Panc1 (cell line): Measurements from ENCODE around the gene TMC3.

Experiments used
- POLR2AphosphoS5 ChIP-seq: IDR thresholded peaks from 2 replicates; pipeline ENCODE4 v1.6.1; 2012; ENCODE audit warnings: mild to moderate bottlenecking, low read depth, low read length, moderate library complexity
- SIN3A ChIP-seq: IDR thresholded peaks from 2 replicates; pipeline ENCODE4 v1.6.1; 2012; ENCODE audit warnings: low read depth, mild to moderate bottlenecking, low read length, moderate library complexity, borderline replicate concordance; ENCODE audit not compliant: insufficient read depth
- TCF7L2 ChIP-seq: IDR thresholded peaks from 2 replicates; pipeline ENCODE4 v1.6.1; 2011; ENCODE audit warnings: mild to moderate bottlenecking, low read depth, low read length, inconsistent platforms
- TF ChIP-seq, protein P1 (sequence below): fragments of 450-650 bp; IDR thresholded peaks from 2 replicates; pipeline ENCODE4 v1.5.1; 2017; ENCODE audit warnings: mild to moderate bottlenecking
- TF ChIP-seq, protein P2 (sequence below), 2 experiments: IDR thresholded peaks; 2 replicates each; pipeline ENCODE4 v1.6.1; 2011 to 2012; ENCODE audit warnings: low read depth in 2 of 2, control low read depth in 1 of 2, low read length in 1 of 2, mild to moderate bottlenecking in 1 of 2, moderate library complexity in 1 of 2; ENCODE audit not compliant: insufficient read depth in 1 of 2

- TF ChIP-seq, protein P1, sequence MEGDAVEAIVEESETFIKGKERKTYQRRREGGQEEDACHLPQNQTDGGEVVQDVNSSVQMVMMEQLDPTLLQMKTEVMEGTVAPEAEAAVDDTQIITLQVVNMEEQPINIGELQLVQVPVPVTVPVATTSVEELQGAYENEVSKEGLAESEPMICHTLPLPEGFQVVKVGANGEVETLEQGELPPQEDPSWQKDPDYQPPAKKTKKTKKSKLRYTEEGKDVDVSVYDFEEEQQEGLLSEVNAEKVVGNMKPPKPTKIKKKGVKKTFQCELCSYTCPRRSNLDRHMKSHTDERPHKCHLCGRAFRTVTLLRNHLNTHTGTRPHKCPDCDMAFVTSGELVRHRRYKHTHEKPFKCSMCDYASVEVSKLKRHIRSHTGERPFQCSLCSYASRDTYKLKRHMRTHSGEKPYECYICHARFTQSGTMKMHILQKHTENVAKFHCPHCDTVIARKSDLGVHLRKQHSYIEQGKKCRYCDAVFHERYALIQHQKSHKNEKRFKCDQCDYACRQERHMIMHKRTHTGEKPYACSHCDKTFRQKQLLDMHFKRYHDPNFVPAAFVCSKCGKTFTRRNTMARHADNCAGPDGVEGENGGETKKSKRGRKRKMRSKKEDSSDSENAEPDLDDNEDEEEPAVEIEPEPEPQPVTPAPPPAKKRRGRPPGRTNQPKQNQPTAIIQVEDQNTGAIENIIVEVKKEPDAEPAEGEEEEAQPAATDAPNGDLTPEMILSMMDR, result no peak
- TF ChIP-seq, protein P2, sequence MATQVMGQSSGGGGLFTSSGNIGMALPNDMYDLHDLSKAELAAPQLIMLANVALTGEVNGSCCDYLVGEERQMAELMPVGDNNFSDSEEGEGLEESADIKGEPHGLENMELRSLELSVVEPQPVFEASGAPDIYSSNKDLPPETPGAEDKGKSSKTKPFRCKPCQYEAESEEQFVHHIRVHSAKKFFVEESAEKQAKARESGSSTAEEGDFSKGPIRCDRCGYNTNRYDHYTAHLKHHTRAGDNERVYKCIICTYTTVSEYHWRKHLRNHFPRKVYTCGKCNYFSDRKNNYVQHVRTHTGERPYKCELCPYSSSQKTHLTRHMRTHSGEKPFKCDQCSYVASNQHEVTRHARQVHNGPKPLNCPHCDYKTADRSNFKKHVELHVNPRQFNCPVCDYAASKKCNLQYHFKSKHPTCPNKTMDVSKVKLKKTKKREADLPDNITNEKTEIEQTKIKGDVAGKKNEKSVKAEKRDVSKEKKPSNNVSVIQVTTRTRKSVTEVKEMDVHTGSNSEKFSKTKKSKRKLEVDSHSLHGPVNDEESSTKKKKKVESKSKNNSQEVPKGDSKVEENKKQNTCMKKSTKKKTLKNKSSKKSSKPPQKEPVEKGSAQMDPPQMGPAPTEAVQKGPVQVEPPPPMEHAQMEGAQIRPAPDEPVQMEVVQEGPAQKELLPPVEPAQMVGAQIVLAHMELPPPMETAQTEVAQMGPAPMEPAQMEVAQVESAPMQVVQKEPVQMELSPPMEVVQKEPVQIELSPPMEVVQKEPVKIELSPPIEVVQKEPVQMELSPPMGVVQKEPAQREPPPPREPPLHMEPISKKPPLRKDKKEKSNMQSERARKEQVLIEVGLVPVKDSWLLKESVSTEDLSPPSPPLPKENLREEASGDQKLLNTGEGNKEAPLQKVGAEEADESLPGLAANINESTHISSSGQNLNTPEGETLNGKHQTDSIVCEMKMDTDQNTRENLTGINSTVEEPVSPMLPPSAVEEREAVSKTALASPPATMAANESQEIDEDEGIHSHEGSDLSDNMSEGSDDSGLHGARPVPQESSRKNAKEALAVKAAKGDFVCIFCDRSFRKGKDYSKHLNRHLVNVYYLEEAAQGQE (IDR thresholded peaks at IDR 0.05; ENCODE audit: insufficient read depth in 1 of 2, low read depth in 2 of 2, low read length in 1 of 2), result no peak
- TF ChIP-seq POLR2AphosphoS5 (no peak), SIN3A (no peak), TCF7L2 (no peak)
Observed at GRCh38 chr15:81362790-81363189, 11.2 kb downstream of the TMC3 start.
